ENCODE data around the gene TGFBR1. TPM values are rescaled to one million over a fixed set of nuclear protein-coding genes. Genes with fewer than 3 reads are reported as not detected.

TGFBR1 gene
- 71.3 TPM for total RNA-seq

- DNase-seq (ENCODE audit: low spot score), result peak; percentile 96
- ATAC-seq, result peak; percentile 93
- intact Hi-C loops (cut with DNase I), result no loop called here
Observed at GRCh38 chr9:99104459-99105151, at the start of gene TGFBR1. Gene TGFBR1, plus strand, starts transcription at chr9:99105113. Its CDS starts 93 bp downstream, at chr9:99105206.

GRCh38 chr9:99055384-99055783 lies 49.5 kb upstream of the TGFBR1 start:
- ATAC-seq, result no peak
- DNase-seq (ENCODE audit: low spot score), result no peak
- intact Hi-C loops (cut with DNase I), result no loop called here

GRCh38 chr9:99056186-99056585 lies 48.7 kb upstream of the TGFBR1 start:
- ATAC-seq (no peak), DNase-seq (ENCODE audit: low spot score) (no peak)
- intact Hi-C loops (cut with DNase I), result no loop called here

- intact Hi-C loops (cut with DNase I), result no loop called here
- peak; percentile 47 for ATAC-seq
- DNase-seq (ENCODE audit: low spot score), result no peak
Observed at GRCh38 chr9:99056886-99057664, 47.8 kb upstream of the TGFBR1 start.

- intact Hi-C loops (cut with DNase I), result no loop called here
- DNase-seq (ENCODE audit: low spot score), result no peak
Observed at GRCh38 chr9:99057665-99058625, 47.0 kb upstream of the TGFBR1 start.

GRCh38 chr9:99058964-99059921 lies 45.7 kb upstream of the TGFBR1 start:
- no peak for DNase-seq (ENCODE audit: low spot score)
- ATAC-seq, result peak; percentile 85
- intact Hi-C loops (cut with DNase I), result no loop called here

More at GRCh38 chr9:99057665-99058625, 47.0 kb upstream of the TGFBR1 start:
- ATAC-seq, result peak; percentile 63

- DNase-seq (ENCODE audit: low spot score) (no peak), ATAC-seq (no peak)
- intact Hi-C loops (cut with DNase I), result no loop called here
Observed at GRCh38 chr9:99060621-99061020, 44.3 kb upstream of the TGFBR1 start.

- DNase-seq (ENCODE audit: low spot score) (no peak), ATAC-seq (no peak)
- intact Hi-C loops (cut with DNase I), result no loop called here
Observed at GRCh38 chr9:99062549-99062948, 42.4 kb upstream of the TGFBR1 start.

GRCh38 chr9:99063522-99063921 lies 41.4 kb upstream of the TGFBR1 start:
- no peak for DNase-seq (ENCODE audit: low spot score)
- intact Hi-C loops (cut with DNase I), result no loop called here
- no peak for ATAC-seq

- DNase-seq (ENCODE audit: low spot score), result no peak
- intact Hi-C loops (cut with DNase I), result no loop called here
- no peak for ATAC-seq
Observed at GRCh38 chr9:99066571-99066970, 38.3 kb upstream of the TGFBR1 start.

GRCh38 chr9:99069075-99069474 lies 35.8 kb upstream of the TGFBR1 start:
- DNase-seq (ENCODE audit: low spot score) (no peak), ATAC-seq (no peak)
- intact Hi-C loops (cut with DNase I), result no loop called here

GRCh38 chr9:99069546-99069945 lies 35.4 kb upstream of the TGFBR1 start:
- intact Hi-C loops (cut with DNase I), result no loop called here
- ATAC-seq, result no peak
- no peak for DNase-seq (ENCODE audit: low spot score)

GRCh38 chr9:99070681-99071080 lies 34.2 kb upstream of the TGFBR1 start:
- intact Hi-C loops (cut with DNase I), result no loop called here
- ATAC-seq (no peak), DNase-seq (ENCODE audit: low spot score) (no peak)

- ATAC-seq (peak; percentile 66), DNase-seq (ENCODE audit: low spot score) (no peak)
- intact Hi-C loops (cut with DNase I), result no loop called here
Observed at GRCh38 chr9:99071313-99072039, 33.4 kb upstream of the TGFBR1 start.

GRCh38 chr9:99072040-99072394 lies 32.9 kb upstream of the TGFBR1 start:
- intact Hi-C loops (cut with DNase I), result no loop called here
- ATAC-seq (peak; percentile 27), DNase-seq (ENCODE audit: low spot score) (no peak)

- DNase-seq (ENCODE audit: low spot score) (no peak), ATAC-seq (no peak)
- intact Hi-C loops (cut with DNase I), result no loop called here
Observed at GRCh38 chr9:99073347-99073746, 31.6 kb upstream of the TGFBR1 start.

GRCh38 chr9:99073985-99074901 lies 30.7 kb upstream of the TGFBR1 start:
- ATAC-seq (no peak), DNase-seq (ENCODE audit: low spot score) (no peak)
- intact Hi-C loops (cut with DNase I), result no loop called here

Measured in sciatic nerve (tissue), 2 donors.